WI38 (cell line): ENCODE results near the gene RILPL1.

Experiments used
- H3K4me3 ChIP-seq: 2 replicates; pipeline ENCODE4 v1.5.1; 2011; ENCODE audit warnings: low read depth, mild to moderate bottlenecking, control low read depth, low read length
- TF ChIP-seq, protein P1 (sequence below): IDR thresholded peaks from 2 replicates; pipeline ENCODE4 v1.5.1; 2012; ENCODE audit warnings: low read depth, mild to moderate bottlenecking, control low read depth, low read length

The RILPL1 gene

GRCh38 chr12:123479442-123480180 is 53.9 kb downstream of the RILPL1 start:
- TF ChIP-seq, protein P1, sequence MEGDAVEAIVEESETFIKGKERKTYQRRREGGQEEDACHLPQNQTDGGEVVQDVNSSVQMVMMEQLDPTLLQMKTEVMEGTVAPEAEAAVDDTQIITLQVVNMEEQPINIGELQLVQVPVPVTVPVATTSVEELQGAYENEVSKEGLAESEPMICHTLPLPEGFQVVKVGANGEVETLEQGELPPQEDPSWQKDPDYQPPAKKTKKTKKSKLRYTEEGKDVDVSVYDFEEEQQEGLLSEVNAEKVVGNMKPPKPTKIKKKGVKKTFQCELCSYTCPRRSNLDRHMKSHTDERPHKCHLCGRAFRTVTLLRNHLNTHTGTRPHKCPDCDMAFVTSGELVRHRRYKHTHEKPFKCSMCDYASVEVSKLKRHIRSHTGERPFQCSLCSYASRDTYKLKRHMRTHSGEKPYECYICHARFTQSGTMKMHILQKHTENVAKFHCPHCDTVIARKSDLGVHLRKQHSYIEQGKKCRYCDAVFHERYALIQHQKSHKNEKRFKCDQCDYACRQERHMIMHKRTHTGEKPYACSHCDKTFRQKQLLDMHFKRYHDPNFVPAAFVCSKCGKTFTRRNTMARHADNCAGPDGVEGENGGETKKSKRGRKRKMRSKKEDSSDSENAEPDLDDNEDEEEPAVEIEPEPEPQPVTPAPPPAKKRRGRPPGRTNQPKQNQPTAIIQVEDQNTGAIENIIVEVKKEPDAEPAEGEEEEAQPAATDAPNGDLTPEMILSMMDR, result no peak
- H3K4me3 ChIP-seq, result no peak overlapping the region

DNA sequence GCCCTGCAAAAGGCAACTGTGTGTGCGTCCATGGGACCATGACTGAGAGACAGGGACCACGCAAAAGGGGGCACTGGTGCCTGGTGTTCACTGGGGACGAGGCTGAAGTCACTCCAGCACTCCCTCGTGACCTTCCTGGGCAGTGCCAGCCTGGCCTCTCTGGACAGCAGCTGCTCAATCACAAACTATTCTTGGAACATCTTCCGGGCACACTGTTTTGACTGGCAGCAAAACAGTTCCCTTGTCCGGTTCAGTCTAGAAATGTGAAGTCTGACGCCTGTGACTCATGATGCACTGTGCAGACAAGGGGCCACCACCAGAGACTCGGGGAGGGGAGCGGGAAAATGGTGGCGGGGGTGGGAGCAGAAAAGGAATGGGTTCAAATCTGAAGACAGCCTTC is 54.8 kb downstream of the RILPL1 start:
- TF ChIP-seq, protein P1, result no peak
- no peak overlapping the region for H3K4me3 ChIP-seq

- TF ChIP-seq, protein P1, result no peak
- H3K4me3 ChIP-seq, result no peak overlapping the region
These were observed 55.5 kb downstream of the RILPL1 start for GRCh38 chr12:123478069-123478468.

- TF ChIP-seq, protein P1, result no peak
- H3K4me3 ChIP-seq, result no peak overlapping the region
These were observed 58.2 kb downstream of the RILPL1 start for GRCh38 chr12:123475246-123475703.

- no peak overlapping the region for H3K4me3 ChIP-seq
- TF ChIP-seq, protein P1, result no peak
These were observed 58.9 kb downstream of the RILPL1 start for GRCh38 chr12:123474485-123475245.

- no peak overlapping the region for H3K4me3 ChIP-seq
- TF ChIP-seq, protein P1, result no peak
These were observed 61.1 kb downstream of the RILPL1 start for GRCh38 chr12:123472438-123472849.
